HG02678 (cell line): ENCODE data around the gene PRPSAP2.
A peak's percentile ranks its signal among the peaks of the same experiment; 100 is the strongest.

Experiments used
- ATAC-seq: cut with Tn5 transposase; IDR thresholded peaks from one replicate; pipeline ENCODE4 v1.9.1; 2021; ENCODE audit warnings: mild to moderate bottlenecking, moderate library complexity; ENCODE audit not compliant: unreplicated experiment

Gene PRPSAP2

DNA sequence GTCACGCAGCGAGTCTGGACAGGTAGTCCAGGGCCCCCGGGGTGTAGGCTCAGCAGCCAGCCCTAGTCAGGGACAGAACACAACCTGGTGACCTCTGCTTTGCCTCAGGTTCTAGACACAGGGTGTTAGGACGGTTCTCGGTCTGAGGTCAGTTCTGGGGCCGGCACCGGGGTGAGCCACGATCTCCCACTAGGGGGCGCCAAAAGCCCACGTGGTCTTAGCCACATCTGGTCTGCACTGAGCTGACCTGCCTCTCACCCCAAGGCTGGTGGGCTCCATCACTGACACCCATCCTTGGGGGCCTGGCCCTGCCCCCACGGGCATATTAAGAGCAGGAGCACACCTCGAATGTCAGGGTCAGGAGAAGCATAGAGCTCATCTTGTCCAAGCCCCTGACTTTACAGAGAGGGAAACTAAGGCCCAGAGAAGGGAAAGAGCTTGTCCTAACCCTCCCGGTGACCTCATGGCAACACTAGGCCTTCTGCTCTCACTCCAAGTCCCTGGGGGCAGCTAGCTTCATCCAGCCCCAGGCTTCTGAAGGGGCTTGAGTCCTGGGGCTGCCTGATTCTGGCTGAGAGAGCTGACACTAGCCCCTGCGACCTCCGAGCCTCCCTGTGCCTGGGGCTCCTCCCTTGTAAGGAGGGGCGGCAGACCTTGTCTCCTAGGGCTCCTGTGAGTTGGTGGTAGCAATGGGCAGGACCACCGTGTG is 103.0 kb downstream of the PRPSAP2 start:
- peak; percentile 66 for ATAC-seq

DNA sequence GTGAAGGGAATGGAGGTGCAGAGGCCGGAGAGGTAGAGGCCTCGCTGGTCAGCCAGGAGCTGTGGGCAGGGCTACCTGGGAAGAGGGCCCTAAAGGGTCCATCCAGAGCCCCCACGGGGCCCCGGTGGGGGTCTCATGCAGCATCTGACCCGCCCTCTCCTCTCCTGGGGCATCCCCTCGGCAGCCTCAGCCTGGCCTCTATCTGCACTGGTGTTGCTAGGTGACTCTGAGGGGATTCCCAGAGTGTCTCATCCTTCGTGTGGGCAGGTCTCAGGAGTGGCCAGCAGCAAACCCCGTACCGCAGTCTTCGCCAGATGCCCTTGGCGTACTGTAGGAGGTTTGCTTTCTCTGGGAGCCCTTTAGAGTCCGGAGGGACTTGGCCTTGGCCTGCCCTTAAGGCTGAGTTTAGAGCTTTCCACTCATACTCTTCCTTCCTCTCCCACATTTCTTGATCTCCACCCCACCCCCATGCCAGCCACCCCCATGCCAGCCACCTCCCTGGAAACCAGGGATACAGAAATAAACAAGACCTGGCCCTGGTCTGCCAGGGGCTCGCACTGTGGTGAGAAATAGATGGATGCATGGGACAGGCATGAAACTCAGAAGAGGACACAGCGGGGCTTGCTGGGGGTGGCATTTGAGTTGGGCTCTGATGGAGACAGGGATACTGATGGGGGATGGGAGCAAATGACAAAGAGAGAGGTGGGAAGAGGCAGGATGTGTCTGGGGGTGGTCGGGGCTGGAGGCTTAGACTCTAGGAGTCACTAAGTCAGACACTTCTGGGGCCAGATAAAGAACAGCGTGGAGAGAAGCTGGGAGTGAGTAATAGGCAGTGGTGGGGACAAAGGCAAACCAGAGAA is 103.9 kb downstream of the PRPSAP2 start:
- ATAC-seq: no peak

DNA sequence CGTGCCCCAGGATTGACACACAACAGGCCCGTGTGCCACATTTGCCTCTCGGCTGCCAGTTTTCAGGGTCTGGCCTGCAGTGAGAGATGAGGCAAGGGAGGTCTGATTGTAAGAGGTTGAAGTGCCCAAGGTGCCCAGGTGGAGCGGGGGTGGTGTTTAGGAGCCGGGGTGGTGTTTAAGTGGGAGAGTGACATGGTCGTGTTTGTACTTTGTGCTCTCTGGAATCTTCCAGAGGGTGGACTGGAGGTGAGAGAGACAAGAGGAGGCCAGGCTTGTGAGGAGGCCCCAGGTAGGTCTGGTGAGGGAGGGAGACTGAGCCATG is 104.5 kb downstream of the PRPSAP2 start:
- no peak for ATAC-seq

GRCh38 chr17:18963126-18964017 is 105.4 kb downstream of the PRPSAP2 start:
- no peak for ATAC-seq

- ATAC-seq: no peak
These were observed 106.1 kb downstream of the PRPSAP2 start for GRCh38 chr17:18964018-18964351.

- no peak for ATAC-seq
These were observed 106.6 kb downstream of the PRPSAP2 start for GRCh38 chr17:18964550-18964949.

DNA sequence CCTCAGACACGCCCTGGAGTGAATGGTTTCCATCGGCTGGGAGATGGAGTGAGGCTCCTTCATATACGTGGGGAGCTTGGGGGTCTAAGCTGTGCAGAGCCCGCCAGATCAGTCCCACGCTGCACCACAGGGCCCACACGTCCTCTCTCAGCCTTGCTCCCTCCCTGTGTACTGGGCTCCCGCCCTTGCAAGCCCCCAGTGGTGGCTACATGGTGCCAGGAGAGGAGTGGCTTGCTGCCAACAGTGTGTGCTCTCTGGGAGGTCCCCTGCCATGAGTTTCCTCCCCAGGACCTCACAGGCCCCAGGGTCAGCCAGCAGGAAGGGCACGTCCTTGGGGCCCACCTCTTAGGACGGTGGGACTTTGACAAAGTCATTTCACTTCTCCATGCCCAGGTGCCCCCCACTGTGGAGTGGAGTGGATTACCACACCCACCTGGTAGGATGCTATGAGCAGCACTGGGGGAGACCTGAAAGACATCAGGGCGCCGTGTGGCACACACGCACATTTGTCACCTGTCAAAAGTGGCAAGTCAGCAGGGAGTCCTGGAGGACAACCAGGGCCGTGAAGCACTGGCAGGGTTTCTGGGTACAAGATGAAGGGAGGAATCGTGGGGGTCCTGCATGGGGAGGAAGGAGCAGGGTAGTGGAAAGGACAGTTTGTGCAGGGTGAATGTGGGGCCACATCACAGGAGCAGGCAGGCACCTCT is 107.8 kb downstream of the PRPSAP2 start:
- no peak for ATAC-seq

DNA sequence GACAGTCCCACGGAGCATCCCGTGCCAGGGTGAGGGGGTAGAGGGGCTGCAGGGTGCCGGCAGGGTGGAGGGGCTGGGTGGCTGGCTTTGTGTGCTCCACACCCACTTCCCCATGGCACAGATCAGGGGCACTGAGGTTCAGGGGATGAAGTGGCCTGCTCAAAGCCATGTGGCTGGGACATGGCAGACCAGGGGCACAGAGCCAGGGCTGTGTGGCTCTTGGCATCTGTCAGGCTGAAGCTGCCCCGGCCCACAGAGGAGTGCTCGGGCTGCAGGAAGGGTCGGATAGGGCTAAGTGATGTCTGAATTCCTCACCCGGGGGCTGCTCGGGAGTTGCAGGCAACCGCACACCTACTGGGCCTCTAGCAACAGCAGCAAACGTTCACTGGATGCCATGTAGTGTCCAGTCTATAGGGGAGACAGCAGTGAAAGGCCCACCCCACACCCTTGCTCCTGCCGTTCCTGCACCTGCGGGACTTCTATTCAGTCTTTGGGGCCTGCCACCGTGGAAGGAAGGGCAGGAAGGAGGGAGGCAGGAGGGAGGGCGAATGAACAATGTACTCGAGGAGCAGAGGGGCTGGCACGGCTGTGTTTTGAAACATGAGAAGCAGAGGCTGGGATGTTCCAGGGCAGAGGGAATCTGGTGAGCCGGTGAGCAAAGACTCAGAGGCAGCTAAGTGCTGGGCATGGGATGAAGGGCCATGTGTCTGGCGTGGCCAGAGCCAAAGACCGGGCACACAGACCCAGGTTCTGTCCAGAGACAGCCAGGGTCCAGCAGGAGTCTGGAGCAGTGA is 109.1 kb downstream of the PRPSAP2 start:
- no peak for ATAC-seq

DNA sequence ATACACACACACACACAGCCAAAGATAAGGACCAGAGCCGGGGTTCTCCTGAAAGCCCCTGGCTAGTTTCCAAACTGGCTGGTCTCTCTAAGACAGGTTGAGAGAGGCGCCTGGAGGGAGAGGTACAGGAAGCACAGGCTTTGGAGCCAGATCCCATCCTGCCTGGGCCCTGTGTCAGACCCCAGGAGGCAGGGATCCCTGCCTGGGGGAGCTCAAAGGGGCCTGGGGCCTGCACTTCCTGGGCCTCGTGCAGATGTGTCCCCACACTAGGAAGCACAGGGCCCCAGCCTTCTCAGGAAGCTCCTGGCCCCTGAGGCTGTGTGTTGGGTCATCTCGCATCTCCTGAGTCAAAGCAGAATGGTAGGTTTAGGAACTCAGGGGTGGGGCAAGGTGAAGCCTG is 110.0 kb downstream of the PRPSAP2 start:
- ATAC-seq: no peak

DNA sequence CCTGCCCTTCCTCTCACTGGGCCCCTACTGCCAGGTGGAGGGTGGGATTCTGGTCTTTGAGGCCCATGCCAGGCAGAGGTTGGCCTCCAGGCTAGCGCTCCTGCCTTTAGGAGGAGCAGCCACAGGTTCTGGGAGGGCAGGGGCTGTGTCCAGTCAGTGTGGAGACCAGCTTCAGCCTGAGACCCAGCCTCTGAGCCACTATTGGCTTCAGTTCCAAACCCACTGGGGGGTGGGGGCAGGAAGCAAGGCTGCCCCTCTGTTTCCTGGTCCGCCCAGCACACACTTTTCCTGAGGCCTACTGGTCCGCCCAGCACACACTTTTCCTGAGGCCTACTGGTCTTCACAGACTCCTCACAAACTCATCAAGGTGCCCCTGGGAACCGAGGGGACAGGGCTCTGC is 110.4 kb downstream of the PRPSAP2 start:
- ATAC-seq: no peak

DNA sequence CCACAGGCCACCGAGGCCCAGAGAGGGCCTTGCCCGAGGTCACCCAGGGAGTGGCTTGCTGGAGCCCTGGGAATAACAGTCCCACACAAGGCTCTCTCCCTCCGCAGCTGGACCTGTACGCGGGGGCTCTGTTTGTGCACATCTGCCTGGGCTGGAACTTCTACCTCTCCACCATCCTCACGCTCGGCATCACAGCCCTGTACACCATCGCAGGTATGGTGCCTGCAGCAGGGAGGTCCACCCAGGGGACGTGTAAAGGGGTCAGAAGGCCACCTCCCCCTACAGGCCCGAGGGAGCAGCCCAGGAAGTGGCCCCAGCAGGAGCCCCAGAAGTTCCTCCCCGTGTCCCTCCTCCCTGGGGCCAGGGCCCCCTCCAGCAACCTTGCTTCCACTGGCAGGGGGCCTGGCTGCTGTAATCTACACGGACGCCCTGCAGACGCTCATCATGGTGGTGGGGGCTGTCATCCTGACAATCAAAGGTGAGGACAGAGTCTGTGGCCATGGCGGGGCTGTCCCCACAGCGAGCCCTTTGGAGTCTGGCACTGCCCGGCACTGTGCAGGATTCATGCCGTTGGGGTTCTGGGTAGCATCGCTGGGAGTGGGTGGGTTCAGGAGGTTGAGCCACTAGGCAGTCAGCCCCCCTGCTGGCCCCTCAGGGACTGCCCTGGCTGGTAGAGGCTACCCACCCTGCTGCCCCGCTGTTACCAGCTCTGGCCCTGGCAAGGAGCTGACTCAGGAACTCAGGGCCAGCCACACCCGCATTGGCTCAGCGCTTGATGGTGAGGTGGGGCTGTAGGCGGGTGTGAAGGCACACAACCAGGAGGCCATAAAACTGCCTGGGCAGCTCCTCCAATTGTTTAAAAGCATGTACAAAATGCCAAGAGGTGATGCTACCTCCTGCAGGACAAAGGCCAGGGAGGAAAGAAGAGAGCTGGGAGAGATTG is 111.3 kb downstream of the PRPSAP2 start:
- no peak for ATAC-seq

GRCh38 chr17:18970582-18971480 is 112.9 kb downstream of the PRPSAP2 start:
- no peak for ATAC-seq

DNA sequence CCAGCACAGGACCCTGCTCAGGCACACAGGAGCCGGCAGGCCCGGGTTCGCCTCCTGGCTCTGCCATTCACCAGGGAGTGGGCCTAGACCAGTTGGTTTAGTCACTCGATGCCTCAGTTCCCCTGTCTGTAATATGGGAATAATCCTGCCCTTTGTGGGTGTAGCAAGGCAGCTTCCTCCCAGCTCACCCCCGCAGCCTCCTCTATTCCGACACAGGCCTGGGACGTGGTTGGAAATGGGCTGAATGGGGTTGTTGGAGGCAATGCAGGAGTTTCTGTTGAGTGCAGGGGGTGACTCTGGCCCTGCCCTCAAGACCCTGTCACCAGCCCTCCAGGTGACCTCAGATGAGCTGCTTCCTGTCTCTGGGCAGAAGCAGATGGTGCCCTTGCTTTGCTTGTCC is 113.9 kb downstream of the PRPSAP2 start:
- ATAC-seq: no peak

DNA sequence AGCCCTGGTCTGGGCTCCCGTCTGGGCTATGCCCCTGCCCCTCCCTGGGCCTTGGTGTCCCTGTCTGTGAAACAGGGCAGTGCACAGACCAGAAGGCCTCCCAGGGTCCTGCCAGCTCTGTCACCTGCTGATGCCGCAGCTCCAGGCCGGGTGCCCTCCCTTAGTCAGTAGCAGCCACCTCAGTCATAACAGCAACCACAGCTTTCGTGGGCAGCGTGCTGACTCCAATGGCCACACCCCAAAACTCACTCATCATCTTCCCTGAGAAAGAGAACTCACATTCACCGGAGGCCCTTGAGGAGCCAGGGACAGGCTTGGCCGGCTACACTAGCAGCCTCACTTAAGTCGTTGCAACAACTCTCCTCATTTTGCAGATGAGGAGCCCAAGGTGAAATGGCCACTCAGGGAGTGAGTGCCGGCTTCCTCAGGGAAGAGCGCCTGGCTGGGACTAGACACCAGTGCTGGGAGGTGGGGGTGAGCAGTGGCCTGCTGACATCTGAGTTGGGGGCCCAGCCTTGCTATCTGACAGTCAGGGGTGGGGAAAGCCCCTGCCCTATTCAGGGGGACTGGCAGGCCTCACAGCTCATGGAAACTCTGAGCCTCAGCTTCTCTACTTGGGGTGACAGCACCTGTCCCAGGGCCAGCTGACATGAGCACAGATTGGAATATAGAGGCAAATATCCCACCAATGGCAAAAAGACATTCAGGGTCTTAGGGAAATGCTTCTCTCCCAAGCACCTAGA is 116.6 kb downstream of the PRPSAP2 start:
- ATAC-seq: no peak

DNA sequence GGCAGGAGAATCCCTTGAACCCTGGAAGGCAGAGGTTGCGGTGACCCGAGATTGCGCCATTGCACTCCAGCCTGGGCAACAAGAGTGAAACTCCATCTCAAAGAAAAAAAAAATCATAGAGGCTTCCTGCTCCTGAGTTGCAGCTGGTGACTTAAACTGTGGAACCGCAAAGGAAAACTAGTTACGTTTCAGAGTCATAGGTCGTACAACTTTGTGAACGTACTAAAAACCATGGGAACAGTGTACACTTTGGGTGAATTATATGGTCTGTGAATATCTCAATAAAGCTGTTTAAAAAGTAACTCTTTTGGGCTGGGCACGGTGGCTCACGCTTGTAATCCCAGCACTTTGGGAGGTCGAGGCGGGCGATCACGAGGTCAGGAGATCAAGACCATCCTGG is 117.7 kb downstream of the PRPSAP2 start:
- no peak for ATAC-seq

GRCh38 chr17:18976201-18976600 is 118.3 kb downstream of the PRPSAP2 start:
- ATAC-seq: no peak

DNA sequence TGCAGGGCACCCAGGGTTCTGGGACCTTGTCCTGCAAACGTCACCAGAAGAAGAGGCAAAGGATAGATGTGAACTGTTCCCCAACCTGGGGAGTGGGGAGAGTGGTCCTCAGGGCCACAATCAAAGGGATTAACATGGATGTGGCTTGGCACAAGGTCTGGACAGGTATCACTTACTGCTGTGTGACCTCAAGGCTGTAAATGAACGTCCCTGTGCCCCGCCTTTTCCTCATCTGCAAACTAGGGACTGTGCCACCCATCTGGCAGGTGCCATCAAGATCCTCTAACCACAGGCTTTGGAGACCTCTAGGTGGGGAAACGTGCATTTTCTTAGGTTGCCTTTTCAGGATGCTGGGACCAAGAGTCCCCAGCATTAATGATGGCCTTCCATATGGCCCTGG is 119.1 kb downstream of the PRPSAP2 start:
- no peak for ATAC-seq
